Fibroblast of lung (primary cell): ENCODE measurements around the gene APOBEC4.

Experiments used
- CTCF ChIP-seq, 2 donors: IDR thresholded peaks in 1 of 2; conservative IDR thresholded peaks in 1 of 2; 1 replicate in 1 of 2; 2 replicates in 1 of 2; pipeline ENCODE4 v1.5.1; 2011 to 2012; ENCODE audit warnings: low read length in 2 of 2, control low read depth in 1 of 2, inconsistent platforms in 1 of 2, low read depth in 1 of 2, mild to moderate bottlenecking in 1 of 2
- EZH2 ChIP-seq: IDR thresholded peaks from 2 replicates; pipeline ENCODE4 v1.5.1; 2012; ENCODE audit warnings: low read length, control low read depth, mild to moderate bottlenecking; ENCODE audit errors: missing control alignments

DNA sequence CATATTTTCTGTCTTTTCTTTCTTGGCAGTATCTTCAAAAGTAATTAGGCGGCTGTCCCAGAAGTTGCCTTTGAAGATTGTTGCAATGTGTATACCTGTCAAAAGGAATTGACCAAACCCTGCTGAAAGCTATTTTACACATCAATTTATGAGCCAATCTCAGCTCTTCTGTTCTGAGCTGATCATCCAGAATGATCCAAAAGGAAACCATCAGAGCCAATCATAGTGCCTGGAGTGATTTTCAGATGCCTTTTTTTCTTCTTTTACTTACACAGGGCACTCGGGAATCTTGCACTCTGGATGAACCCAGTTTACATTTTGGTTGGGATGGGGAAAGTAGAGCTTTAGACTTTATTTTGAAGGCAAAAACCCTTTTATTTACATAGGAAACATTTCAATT, 21.8 kb upstream of the APOBEC4 start:
- no peak for TF ChIP-seq CTCF (conservative IDR thresholded peaks at IDR 0.05 in 1 of 2, IDR thresholded peaks at IDR 0.05 in 1 of 2; ENCODE audit: low read depth in 1 of 2, low read length in 2 of 2)
- TF ChIP-seq EZH2: no peak
